ENCODE results near the gene GSAP.
"Not testable (repeated sequence)": the region's sequence is repeated elsewhere in the genome, so short reads cannot be mapped to it uniquely, and the experiment has no call there.

The GSAP gene

GRCh38 chr7:77455321-77455720 is 39.2 kb upstream of the GSAP start:
- no peak overlapping the region for H3K4me3 ChIP-seq (ENCODE audit: extremely low read depth, insufficient read depth, low read length, poor library complexity, severe bottlenecking)
- no peaks in the 10 kb centered on the region for H3K4me1 ChIP-seq (ENCODE audit: control insufficient read depth, insufficient read depth, low read length, poor library complexity, severe bottlenecking)
- H3K9me3 ChIP-seq (ENCODE audit: control insufficient read depth, low read length), result no peaks in the 10 kb centered on the region
- no peaks in the 10 kb centered on the region for H3K36me3 ChIP-seq (ENCODE audit: control insufficient read depth, insufficient read depth, low read length)
- 78 to 95% methylated on average over 3 of the region's 3 CpGs for WGBS, 2 experiments (ENCODE audit: insufficient coverage in 2 of 2)
- no peak overlapping the region for H3K27ac ChIP-seq (ENCODE audit: low read depth, low read length, severe bottlenecking)

GRCh38 chr7:77454802-77455201 is 38.7 kb upstream of the GSAP start:
- no peaks in the 10 kb centered on the region for H3K36me3 ChIP-seq (ENCODE audit: control insufficient read depth, insufficient read depth, low read length)
- no peak overlapping the region for H3K4me3 ChIP-seq (ENCODE audit: extremely low read depth, insufficient read depth, low read length, poor library complexity, severe bottlenecking)
- no peaks in the 10 kb centered on the region for H3K4me1 ChIP-seq (ENCODE audit: control insufficient read depth, insufficient read depth, low read length, poor library complexity, severe bottlenecking)
- WGBS, 2 experiments (ENCODE audit: insufficient coverage in 2 of 2), result 95% methylated on average over 2 of the region's 4 CpGs; no CpG with 5 or more reads in 1 of the 2 experiments
- H3K9me3 ChIP-seq (ENCODE audit: control insufficient read depth, low read length), result no peaks in the 10 kb centered on the region
- no peak overlapping the region for H3K27ac ChIP-seq (ENCODE audit: low read depth, low read length, severe bottlenecking)

- Histone ChIP-seq H3K4me3 (ENCODE audit: extremely low read depth, insufficient read depth, low read length, poor library complexity, severe bottlenecking) (no peak overlapping the region), H3K9me3 (ENCODE audit: control insufficient read depth, low read length) (no peaks in the 10 kb centered on the region), H3K4me1 (ENCODE audit: control insufficient read depth, insufficient read depth, low read length, poor library complexity, severe bottlenecking) (no peaks in the 10 kb centered on the region), H3K36me3 (ENCODE audit: control insufficient read depth, insufficient read depth, low read length) (no peaks in the 10 kb centered on the region), H3K27ac (ENCODE audit: low read depth, low read length, severe bottlenecking) (no peak overlapping the region)
- WGBS, 2 experiments (ENCODE audit: insufficient coverage in 2 of 2), result 70 to 71% methylated on average over 2 of the region's 2 CpGs
Observed at GRCh38 chr7:77453531-77453930, 37.4 kb upstream of the GSAP start.

- H3K27ac ChIP-seq (ENCODE audit: low read depth, low read length, severe bottlenecking); H3K4me3 ChIP-seq (ENCODE audit: extremely low read depth, insufficient read depth, low read length, poor library complexity, severe bottlenecking); H3K4me1 ChIP-seq (ENCODE audit: control insufficient read depth, insufficient read depth, low read length, poor library complexity, severe bottlenecking); H3K9me3 ChIP-seq (ENCODE audit: control insufficient read depth, low read length); H3K36me3 ChIP-seq (ENCODE audit: control insufficient read depth, insufficient read depth, low read length): not testable (repeated sequence)
- WGBS, 2 experiments (ENCODE audit: insufficient coverage in 2 of 2), result 100% methylated on average over 2 of the region's 6 CpGs; no CpG with 5 or more reads in 1 of the 2 experiments
Observed at GRCh38 chr7:77451950-77452349, 35.8 kb upstream of the GSAP start.

- 89 to 90% methylated on average over 5 of the region's 5 CpGs for WGBS, 2 experiments (ENCODE audit: insufficient coverage in 2 of 2)
- H3K27ac ChIP-seq (ENCODE audit: low read depth, low read length, severe bottlenecking), result peak overlapping the region; percentile 60
Observed at GRCh38 chr7:77450613-77451012, 34.5 kb upstream of the GSAP start.

GRCh38 chr7:77450054-77450453 is 33.9 kb upstream of the GSAP start:
- peak overlapping the region; percentile 60 for H3K27ac ChIP-seq (ENCODE audit: low read depth, low read length, severe bottlenecking)
- 100% methylated on average over 1 of the region's 1 CpG for WGBS, 2 experiments (ENCODE audit: insufficient coverage in 2 of 2)
- H3K4me1 ChIP-seq (ENCODE audit: control insufficient read depth, insufficient read depth, low read length, poor library complexity, severe bottlenecking), result no peaks in the 10 kb centered on the region
- H3K9me3 ChIP-seq (ENCODE audit: control insufficient read depth, low read length), result no peaks in the 10 kb centered on the region
- no peak overlapping the region for H3K4me3 ChIP-seq (ENCODE audit: extremely low read depth, insufficient read depth, low read length, poor library complexity, severe bottlenecking)
- H3K36me3 ChIP-seq (ENCODE audit: control insufficient read depth, insufficient read depth, low read length), result no peaks in the 10 kb centered on the region

More at GRCh38 chr7:77450613-77451012, 34.5 kb upstream of the GSAP start:
- Histone ChIP-seq H3K4me1 (ENCODE audit: control insufficient read depth, insufficient read depth, low read length, poor library complexity, severe bottlenecking) (no peaks in the 10 kb centered on the region), H3K36me3 (ENCODE audit: control insufficient read depth, insufficient read depth, low read length) (no peaks in the 10 kb centered on the region), H3K4me3 (ENCODE audit: extremely low read depth, insufficient read depth, low read length, poor library complexity, severe bottlenecking) (no peak overlapping the region), H3K9me3 (ENCODE audit: control insufficient read depth, low read length) (no peaks in the 10 kb centered on the region)

- no CpG with 5 or more reads among the region's 1 CpG for WGBS, 2 experiments (ENCODE audit: insufficient coverage in 2 of 2)
- H3K27ac ChIP-seq (ENCODE audit: low read depth, low read length, severe bottlenecking), result no peak overlapping the region
- H3K4me1 ChIP-seq (ENCODE audit: control insufficient read depth, insufficient read depth, low read length, poor library complexity, severe bottlenecking), result no peaks in the 10 kb centered on the region
- no peaks in the 10 kb centered on the region for H3K36me3 ChIP-seq (ENCODE audit: control insufficient read depth, insufficient read depth, low read length)
- no peaks in the 10 kb centered on the region for H3K9me3 ChIP-seq (ENCODE audit: control insufficient read depth, low read length)
- H3K4me3 ChIP-seq (ENCODE audit: extremely low read depth, insufficient read depth, low read length, poor library complexity, severe bottlenecking), result no peak overlapping the region
Observed at GRCh38 chr7:77447616-77448015, 31.5 kb upstream of the GSAP start.

GRCh38 chr7:77444123-77444522 is 28.0 kb upstream of the GSAP start:
- 60% methylated on average over 1 of the region's 1 CpG; no CpG with 5 or more reads in 1 of the 2 experiments for whole genome bisulfite sequencing, 2 experiments (ENCODE audit: insufficient coverage in 2 of 2)
- no peaks in the 10 kb centered on the region for H3K36me3 ChIP-seq (ENCODE audit: control insufficient read depth, insufficient read depth, low read length)
- H3K9me3 ChIP-seq (ENCODE audit: control insufficient read depth, low read length), result no peaks in the 10 kb centered on the region
- H3K4me3 ChIP-seq (ENCODE audit: extremely low read depth, insufficient read depth, low read length, poor library complexity, severe bottlenecking), result no peak overlapping the region
- no peaks in the 10 kb centered on the region for H3K4me1 ChIP-seq (ENCODE audit: control insufficient read depth, insufficient read depth, low read length, poor library complexity, severe bottlenecking)
- no peak overlapping the region for H3K27ac ChIP-seq (ENCODE audit: low read depth, low read length, severe bottlenecking)

- Histone ChIP-seq H3K36me3 (ENCODE audit: control insufficient read depth, insufficient read depth, low read length) (no peaks in the 10 kb centered on the region), H3K4me1 (ENCODE audit: control insufficient read depth, insufficient read depth, low read length, poor library complexity, severe bottlenecking) (no peaks in the 10 kb centered on the region), H3K4me3 (ENCODE audit: extremely low read depth, insufficient read depth, low read length, poor library complexity, severe bottlenecking) (no peak overlapping the region), H3K27ac (ENCODE audit: low read depth, low read length, severe bottlenecking) (no peak overlapping the region), H3K9me3 (ENCODE audit: control insufficient read depth, low read length) (no peaks in the 10 kb centered on the region)
- WGBS, 2 experiments (ENCODE audit: insufficient coverage in 2 of 2), result 100% methylated on average over 1 of the region's 2 CpGs; no CpG with 5 or more reads in 1 of the 2 experiments
Observed at GRCh38 chr7:77443042-77443441, 26.9 kb upstream of the GSAP start.

- WGBS, 2 experiments (ENCODE audit: insufficient coverage in 2 of 2), result 60 to 77% methylated on average over 1 to 2 of the region's 2 CpGs
- H3K36me3 ChIP-seq (ENCODE audit: control insufficient read depth, insufficient read depth, low read length), result no peaks in the 10 kb centered on the region
- no peaks in the 10 kb centered on the region for H3K9me3 ChIP-seq (ENCODE audit: control insufficient read depth, low read length)
- no peak overlapping the region for H3K27ac ChIP-seq (ENCODE audit: low read depth, low read length, severe bottlenecking)
- H3K4me1 ChIP-seq (ENCODE audit: control insufficient read depth, insufficient read depth, low read length, poor library complexity, severe bottlenecking), result no peaks in the 10 kb centered on the region
- H3K4me3 ChIP-seq (ENCODE audit: extremely low read depth, insufficient read depth, low read length, poor library complexity, severe bottlenecking), result no peak overlapping the region
Observed at GRCh38 chr7:77442636-77443035, 26.5 kb upstream of the GSAP start.

- Histone ChIP-seq H3K36me3 (ENCODE audit: control insufficient read depth, insufficient read depth, low read length) (no peaks in the 10 kb centered on the region), H3K27ac (ENCODE audit: low read depth, low read length, severe bottlenecking) (no peak overlapping the region), H3K4me3 (ENCODE audit: extremely low read depth, insufficient read depth, low read length, poor library complexity, severe bottlenecking) (no peak overlapping the region), H3K9me3 (ENCODE audit: control insufficient read depth, low read length) (no peaks in the 10 kb centered on the region), H3K4me1 (ENCODE audit: control insufficient read depth, insufficient read depth, low read length, poor library complexity, severe bottlenecking) (no peaks in the 10 kb centered on the region)
- 82% methylated on average over 1 of the region's 2 CpGs; no CpG with 5 or more reads in 1 of the 2 experiments for WGBS, 2 experiments (ENCODE audit: insufficient coverage in 2 of 2)
Observed at GRCh38 chr7:77441046-77441445, 24.9 kb upstream of the GSAP start.

All from mesodermal cell (in vitro differentiated cells).